ENCODE data around the gene COL6A6. TPM values are rescaled to one million over a fixed set of nuclear protein-coding genes. Genes with fewer than 3 reads are reported as not detected.

COL6A6 gene
- total RNA-seq, 4 donors from 2014 or later = not detected

- Histone ChIP-seq H3K4me3 (no peak overlapping the region), H3K4me1 (no peaks in the 10 kb centered on the region), H3K27me3 (no peaks in the 10 kb centered on the region), H3K9me3 (no peaks in the 10 kb centered on the region), H3K36me3 (no peaks in the 10 kb centered on the region), H3K27ac (no peak overlapping the region)
- 60 to 62% methylated on average over 1 of the region's 1 CpG for WGBS, 2 donors (ENCODE audit: low coverage in 1 of 2)
- no peak for ATAC-seq
- TF ChIP-seq, protein P1, sequence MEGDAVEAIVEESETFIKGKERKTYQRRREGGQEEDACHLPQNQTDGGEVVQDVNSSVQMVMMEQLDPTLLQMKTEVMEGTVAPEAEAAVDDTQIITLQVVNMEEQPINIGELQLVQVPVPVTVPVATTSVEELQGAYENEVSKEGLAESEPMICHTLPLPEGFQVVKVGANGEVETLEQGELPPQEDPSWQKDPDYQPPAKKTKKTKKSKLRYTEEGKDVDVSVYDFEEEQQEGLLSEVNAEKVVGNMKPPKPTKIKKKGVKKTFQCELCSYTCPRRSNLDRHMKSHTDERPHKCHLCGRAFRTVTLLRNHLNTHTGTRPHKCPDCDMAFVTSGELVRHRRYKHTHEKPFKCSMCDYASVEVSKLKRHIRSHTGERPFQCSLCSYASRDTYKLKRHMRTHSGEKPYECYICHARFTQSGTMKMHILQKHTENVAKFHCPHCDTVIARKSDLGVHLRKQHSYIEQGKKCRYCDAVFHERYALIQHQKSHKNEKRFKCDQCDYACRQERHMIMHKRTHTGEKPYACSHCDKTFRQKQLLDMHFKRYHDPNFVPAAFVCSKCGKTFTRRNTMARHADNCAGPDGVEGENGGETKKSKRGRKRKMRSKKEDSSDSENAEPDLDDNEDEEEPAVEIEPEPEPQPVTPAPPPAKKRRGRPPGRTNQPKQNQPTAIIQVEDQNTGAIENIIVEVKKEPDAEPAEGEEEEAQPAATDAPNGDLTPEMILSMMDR (IDR thresholded peaks at IDR 0.05) = no peak
- TF ChIP-seq POLR2AphosphoS5 (IDR thresholded peaks at IDR 0.05) = no peak
- no peak for TF ChIP-seq POLR2A (IDR thresholded peaks at IDR 0.05)
- no peak for TF ChIP-seq EP300 (IDR thresholded peaks at IDR 0.05)
These were observed 28.7 kb upstream of the COL6A6 start for GRCh38 chr3:130488288-130488687.

DNA sequence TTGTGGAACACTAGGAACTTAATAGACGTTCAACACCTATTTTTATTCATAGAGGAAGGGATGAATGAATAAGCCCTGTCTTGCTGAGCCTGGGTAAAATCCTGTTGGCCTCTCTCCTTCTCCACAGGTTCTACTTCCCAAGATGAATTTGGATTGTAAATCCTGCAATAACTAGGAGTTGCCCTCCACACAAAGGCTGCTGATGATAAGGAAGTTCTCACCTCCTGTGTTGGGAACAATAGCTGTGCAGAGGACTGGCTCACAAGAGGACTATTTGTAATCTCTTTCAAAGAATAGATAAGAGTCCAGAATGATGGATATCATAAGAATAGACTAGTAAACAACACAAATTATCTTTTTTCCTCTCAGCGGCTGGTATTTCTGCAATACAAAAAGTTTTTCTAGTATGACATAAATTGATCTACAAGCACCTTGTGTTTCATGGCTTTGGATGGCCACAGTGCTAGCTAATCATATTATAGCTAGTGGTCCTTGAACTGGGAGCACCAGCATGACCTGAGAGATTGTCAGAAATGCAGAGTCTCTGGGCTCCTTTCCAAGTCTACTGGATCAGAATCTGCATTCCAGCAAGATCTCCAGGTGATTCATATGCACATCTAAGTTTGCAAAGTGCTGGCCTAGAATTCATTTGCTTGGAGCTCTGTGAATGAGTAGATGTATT, 28.1 kb upstream of the COL6A6 start:
- Histone ChIP-seq H3K27me3 (no peaks in the 10 kb centered on the region), H3K36me3 (no peaks in the 10 kb centered on the region), H3K27ac (no peak overlapping the region), H3K4me3 (no peak overlapping the region), H3K4me1 (no peaks in the 10 kb centered on the region), H3K9me3 (no peaks in the 10 kb centered on the region)
- 65 to 79% methylated on average over 1 to 2 of the region's 2 CpGs for WGBS, 2 donors (ENCODE audit: low coverage in 1 of 2)
- no peak for ATAC-seq
- TF ChIP-seq POLR2AphosphoS5 (IDR thresholded peaks at IDR 0.05) (no peak), EP300 (IDR thresholded peaks at IDR 0.05) (no peak), POLR2A (IDR thresholded peaks at IDR 0.05) (no peak)
- TF ChIP-seq, protein P1 (IDR thresholded peaks at IDR 0.05) = no peak

DNA sequence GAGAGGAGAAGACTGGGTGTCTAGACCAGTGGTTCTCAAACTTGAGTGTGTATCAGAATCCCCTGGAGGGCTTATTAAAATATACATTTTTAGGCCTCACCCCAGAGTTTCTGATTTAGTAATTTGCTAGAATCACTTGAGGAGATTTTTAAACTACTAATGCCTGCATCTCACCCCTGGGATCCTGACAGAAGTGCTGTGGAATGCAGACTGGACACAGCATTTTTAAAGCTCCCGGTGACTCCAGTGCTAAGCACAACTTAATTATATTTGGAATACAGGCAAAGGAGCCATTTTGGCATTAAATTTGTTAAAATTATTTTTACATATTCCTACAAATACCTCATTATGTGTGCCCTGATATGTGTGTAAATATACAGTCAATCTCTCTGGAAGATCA, 26.7 kb upstream of the COL6A6 start:
- WGBS, 2 donors (ENCODE audit: low coverage in 1 of 2) = 25 to 38% methylated on average over 1 of the region's 1 CpG
- no peak for ATAC-seq
- Histone ChIP-seq H3K4me1 (no peaks in the 10 kb centered on the region), H3K36me3 (no peaks in the 10 kb centered on the region), H3K4me3 (no peak overlapping the region), H3K27me3 (no peaks in the 10 kb centered on the region), H3K27ac (no peak overlapping the region), H3K9me3 (no peaks in the 10 kb centered on the region)
- TF ChIP-seq POLR2AphosphoS5 (IDR thresholded peaks at IDR 0.05) (no peak), POLR2A (IDR thresholded peaks at IDR 0.05) (no peak), EP300 (IDR thresholded peaks at IDR 0.05) (no peak)
- TF ChIP-seq, protein P1 (IDR thresholded peaks at IDR 0.05) = no peak

GRCh38 chr3:130491431-130491830, 25.5 kb upstream of the COL6A6 start:
- no peak for TF ChIP-seq POLR2A (IDR thresholded peaks at IDR 0.05)
- 52 to 100% methylated on average over 1 to 2 of the region's 6 CpGs for WGBS, 2 donors (ENCODE audit: low coverage in 1 of 2)
- Histone ChIP-seq H3K36me3 (no peaks in the 10 kb centered on the region), H3K4me1 (no peaks in the 10 kb centered on the region), H3K4me3 (no peak overlapping the region), H3K9me3 (no peaks in the 10 kb centered on the region), H3K27ac (no peak overlapping the region), H3K27me3 (no peaks in the 10 kb centered on the region)
- no peak for ATAC-seq

DNA sequence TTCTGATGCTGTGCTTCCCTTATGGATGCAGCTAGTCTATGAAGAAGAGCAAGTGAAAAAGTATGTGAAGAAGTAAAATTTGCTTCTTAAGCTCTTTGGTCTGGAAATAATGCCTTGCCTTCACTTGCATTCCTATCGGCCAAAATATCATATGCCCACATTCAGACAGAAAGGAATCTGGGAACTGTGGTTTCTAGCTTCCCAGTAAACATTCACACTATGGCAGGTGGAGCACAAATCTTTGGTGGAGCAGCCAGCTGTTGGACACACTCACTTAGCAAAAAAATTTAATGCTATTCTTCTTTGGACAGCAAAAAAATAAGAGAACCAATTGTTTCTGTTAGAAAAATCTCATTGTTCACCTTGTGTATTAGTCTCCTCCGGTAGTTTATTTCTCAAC, 12.3 kb upstream of the COL6A6 start:
- H3K4me1 ChIP-seq = no peaks in the 10 kb centered on the region
- TF ChIP-seq POLR2A (IDR thresholded peaks at IDR 0.05) = no peak
- no peak for TF ChIP-seq EP300 (IDR thresholded peaks at IDR 0.05)
- no peak for ATAC-seq

GRCh38 chr3:130506031-130506430, 10.9 kb upstream of the COL6A6 start:
- 57 to 59% methylated on average over 3 of the region's 3 CpGs for WGBS, 2 donors (ENCODE audit: low coverage in 1 of 2)
- no peak for ATAC-seq

More for the DNA sequence above, 12.3 kb upstream of the COL6A6 start:
- no peaks in the 10 kb centered on the region for H3K9me3 ChIP-seq
- 72 to 92% methylated on average over 2 of the region's 2 CpGs for WGBS, 2 donors (ENCODE audit: low coverage in 1 of 2)
- H3K27me3 ChIP-seq = peaks cover 11% of the 10 kb centered on the region
- H3K36me3 ChIP-seq = no peaks in the 10 kb centered on the region
- H3K4me3 ChIP-seq = no peak overlapping the region
- no peak overlapping the region for H3K27ac ChIP-seq

More at GRCh38 chr3:130506031-130506430, 10.9 kb upstream of the COL6A6 start:
- H3K36me3 ChIP-seq = no peaks in the 10 kb centered on the region
- no peaks in the 10 kb centered on the region for H3K4me1 ChIP-seq
- TF ChIP-seq EP300 (IDR thresholded peaks at IDR 0.05) = no peak
- no peak for TF ChIP-seq POLR2AphosphoS5 (IDR thresholded peaks at IDR 0.05)
- no peak for TF ChIP-seq POLR2A (IDR thresholded peaks at IDR 0.05)
- TF ChIP-seq, protein P1 (IDR thresholded peaks at IDR 0.05) = no peak
- H3K27me3 ChIP-seq = peaks cover 11% of the 10 kb centered on the region
- H3K4me3 ChIP-seq = no peak overlapping the region
- H3K27ac ChIP-seq = no peak overlapping the region
- H3K9me3 ChIP-seq = no peaks in the 10 kb centered on the region
